Common myeloid progenitor, CD34-positive (primary cell): ENCODE measurements around the gene IPCEF1.
"Not testable (repeated sequence)": the region's sequence is repeated elsewhere in the genome, so short reads cannot be mapped to it uniquely, and the experiment has no call there.

Experiments used
- CTCF ChIA-PET: fragments of 350-600 bp; sonication (Branson Sonifier 250); formaldehyde crosslinking; loops from one replicate; lab custom pipeline; 2021; ENCODE audit warnings: antibody characterized with exemption; lab: Charles Lee
- POLR2A ChIA-PET: fragments of 350-600 bp; sonication (Branson Sonifier 250); formaldehyde crosslinking; loops from one replicate; lab custom pipeline; 2021; ENCODE audit warnings: antibody characterized with exemption; lab: Charles Lee
- DNase-seq, 3 donors: peaks; one replicate each; pipeline versions ENCODE4 v3.0.0 to v3.0.0-alpha.2; 2013
- H3K27ac ChIP-seq, 2 experiments: 1 replicate in 1 of 2; 2 replicates in 1 of 2; pipeline ENCODE4 v1.7.0; 2013; ENCODE audit warnings: inconsistent platforms in 2 of 2, low read length in 2 of 2, mild to moderate bottlenecking in 2 of 2, low read depth in 1 of 2, moderate library complexity in 1 of 2; ENCODE audit not compliant: severe bottlenecking in 2 of 2, insufficient read depth in 1 of 2, poor library complexity in 1 of 2
- H3K27me3 ChIP-seq, 5 experiments: replicated peaks in 2 of 5; 1 replicate in 3 of 5; 2 replicates in 2 of 5; pipeline versions ENCODE4 v1.6.1 to v1.7.0; 2013; ENCODE audit warnings: low read length in 4 of 5, mild to moderate bottlenecking in 2 of 5, moderate library complexity in 2 of 5, inconsistent platforms in 1 of 5; ENCODE audit not compliant: insufficient read depth in 5 of 5, control insufficient read depth in 4 of 5
- H3K36me3 ChIP-seq, 4 experiments: 1 replicate in 2 of 4; 2 replicates in 2 of 4; pipeline versions ENCODE4 v1.6.1 to v1.7.0; 2013; ENCODE audit warnings: low read length in 3 of 4, control low read depth in 1 of 4, mild to moderate bottlenecking in 1 of 4; ENCODE audit not compliant: control insufficient read depth in 4 of 4, insufficient read depth in 4 of 4
- H3K4me1 ChIP-seq, 4 experiments: 1 replicate in 3 of 4; 2 replicates in 1 of 4; pipeline versions ENCODE4 v1.6.1 to v1.7.1; 2013; ENCODE audit warnings: low read length in 3 of 4, mild to moderate bottlenecking in 3 of 4, control low read depth in 1 of 4, inconsistent platforms in 1 of 4, moderate library complexity in 1 of 4; ENCODE audit not compliant: control insufficient read depth in 4 of 4, insufficient read depth in 4 of 4; ENCODE audit errors: control extremely low read depth in 1 of 4
- H3K4me3 ChIP-seq, 7 experiments: 1 replicate in 4 of 7; 2 replicates in 3 of 7; pipeline versions ENCODE4 v1.5.1 to v1.7.0; 2013; ENCODE audit warnings: mild to moderate bottlenecking in 7 of 7, low read length in 6 of 7, moderate library complexity in 6 of 7, inconsistent platforms in 2 of 7, low read depth in 2 of 7, control low read depth in 1 of 7; ENCODE audit not compliant: insufficient read depth in 4 of 7, control insufficient read depth in 1 of 7; ENCODE audit errors: extremely low read depth in 1 of 7
- H3K9me3 ChIP-seq, 5 experiments: 1 replicate in 4 of 5; 2 replicates in 1 of 5; pipeline versions ENCODE4 v1.6.1 to v1.7.1; 2013; ENCODE audit warnings: low read length in 4 of 5, mild to moderate bottlenecking in 2 of 5, inconsistent platforms in 1 of 5, low read depth in 1 of 5, moderate library complexity in 1 of 5; ENCODE audit not compliant: control insufficient read depth in 4 of 5, insufficient read depth in 2 of 5; ENCODE audit errors: control extremely low read depth in 1 of 5
- WGBS: methylation state at CpG from one replicate; pipeline ENCODE4 v1.1.5; 2013; ENCODE audit not compliant: insufficient coverage; 5-methylcytosine and 5-hydroxymethylcytosine counted together

IPCEF1 gene

GRCh38 chr6:154197196-154197860 is 159.3 kb downstream of the IPCEF1 start:
- POLR2A ChIA-PET, result interaction anchor here (0.8 kb wide), 1 partner anchor 1691 kb away, joined by 3 read pairs; no protein-coding TSS in a partner anchor
- peak in 1 of 3 donors; percentile 18 for DNase-seq
- Histone ChIP-seq H3K27me3 (no peaks in the 10 kb centered on the region), H3K9me3 (no peaks in the 10 kb centered on the region), H3K4me3 (no peak overlapping the region), H3K4me1 (peaks cover 0 to 5% (median 0%) of the 10 kb centered on the region in 4 experiments), H3K36me3 (no peaks in the 10 kb centered on the region), H3K27ac (no peak overlapping the region)
- CTCF ChIA-PET, result interaction anchor here (0.7 kb wide), 1 partner anchor 173 kb away, joined by 3 read pairs; no protein-coding TSS in a partner anchor

GRCh38 chr6:154196333-154196885 is 160.2 kb downstream of the IPCEF1 start:
- Histone ChIP-seq H3K4me1 (no peaks in the 10 kb centered on the region), H3K9me3 (no peaks in the 10 kb centered on the region), H3K4me3 (no peak overlapping the region), H3K27me3 (no peaks in the 10 kb centered on the region), H3K36me3 (no peaks in the 10 kb centered on the region), H3K27ac (no peak overlapping the region)
- ChIA-PET CTCF (interaction anchor here (0.7 kb wide), 1 partner anchor 174 kb away, joined by 3 read pairs; no protein-coding TSS in a partner anchor), POLR2A (no interaction called here)
- DNase-seq, result no peak
- no CpG with 5 or more reads among the region's 1 CpG for WGBS

- H3K27me3 ChIP-seq, result no peaks in the 10 kb centered on the region
- ChIA-PET CTCF (no interaction called here), POLR2A (no interaction called here)
- no peaks in the 10 kb centered on the region for H3K36me3 ChIP-seq
- H3K4me3 ChIP-seq, result no peak overlapping the region
- H3K27ac ChIP-seq, result no peak overlapping the region
- H3K4me1 ChIP-seq, result no peaks in the 10 kb centered on the region
- DNase-seq, result no peak
- no peaks in the 10 kb centered on the region for H3K9me3 ChIP-seq
Observed at GRCh38 chr6:154187714-154188113, 168.9 kb downstream of the IPCEF1 start.

GRCh38 chr6:154187203-154187602 is 169.4 kb downstream of the IPCEF1 start:
- H3K9me3 ChIP-seq, result no peaks in the 10 kb centered on the region
- POLR2A ChIA-PET, result no interaction called here
- no peak overlapping the region for H3K27ac ChIP-seq
- H3K4me3 ChIP-seq, result no peak overlapping the region
- WGBS, result 95% methylated on average over 3 of the region's 3 CpGs
- H3K36me3 ChIP-seq, result no peaks in the 10 kb centered on the region
- DNase-seq, result no peak
- no peaks in the 10 kb centered on the region for H3K4me1 ChIP-seq
- no peaks in the 10 kb centered on the region for H3K27me3 ChIP-seq
- CTCF ChIA-PET, result no interaction called here

- no peaks in the 10 kb centered on the region for H3K27me3 ChIP-seq
- peaks cover 0 to 1% (median 0%) of the 10 kb centered on the region in 5 experiments for H3K9me3 ChIP-seq
- no peak overlapping the region for H3K27ac ChIP-seq
- CTCF ChIA-PET, result no interaction called here
- no peaks in the 10 kb centered on the region for H3K36me3 ChIP-seq
- POLR2A ChIA-PET, result no interaction called here
- no peak overlapping the region for H3K4me3 ChIP-seq
- DNase-seq, result no peak
- WGBS, result 97% methylated on average over 4 of the region's 5 CpGs
- peaks cover 0 to 7% (median 0%) of the 10 kb centered on the region in 4 experiments for H3K4me1 ChIP-seq
Observed at GRCh38 chr6:154179434-154179833, 177.2 kb downstream of the IPCEF1 start.

- H3K36me3 ChIP-seq, H3K4me3 ChIP-seq, H3K9me3 ChIP-seq, POLR2A ChIA-PET, H3K27me3 ChIP-seq, H3K27ac ChIP-seq, DNase-seq: not testable (repeated sequence)
- CTCF ChIA-PET, result interaction anchor here (1.2 to 2.0 kb wide), 2 partner anchors 16 to 18 kb away, joined by 4 to 5 read pairs; no protein-coding TSS in a partner anchor
- WGBS, result 100% methylated on average over 3 of the region's 5 CpGs
- H3K4me1 ChIP-seq, result peaks cover 0 to 19% (median 5%) of the 10 kb centered on the region in 4 experiments
Observed at GRCh38 chr6:154172393-154172792, 184.2 kb downstream of the IPCEF1 start.

GRCh38 chr6:154170106-154170505 is 186.5 kb downstream of the IPCEF1 start:
- ChIA-PET POLR2A (no interaction called here), CTCF (interaction anchor here (0.5 to 1.6 kb wide), 5 partner anchors 15 to 112 kb away, joined by 3 to 4 read pairs (median 3); no protein-coding TSS in a partner anchor)
- 100% methylated on average over 1 of the region's 2 CpGs for WGBS
- no peak for DNase-seq
- Histone ChIP-seq H3K27me3 (no peaks in the 10 kb centered on the region), H3K27ac (no peak overlapping the region), H3K4me1 (peaks cover 0 to 35% (median 8%) of the 10 kb centered on the region in 4 experiments), H3K9me3 (peaks cover 0 to 12% (median 0%) of the 10 kb centered on the region in 5 experiments), H3K36me3 (peaks cover 0 to 7% (median 0%) of the 10 kb centered on the region in 4 experiments), H3K4me3 (no peak overlapping the region)
